Measurements from ENCODE around the gene TNS4.

- TF ChIP-seq ZFP36 (IDR thresholded peaks at IDR 0.05; ENCODE audit: borderline replicate concordance, partially characterized antibody) (no peak), CTCF (IDR thresholded peaks at IDR 0.05) (no peak), USF2 (IDR thresholded peaks at IDR 0.05) (no peak), POLR2A (IDR thresholded peaks at IDR 0.05; ENCODE audit: low read length) (no peak)
Measured at GRCh38 chr17:40532520-40533253, 31.3 kb upstream of the TNS4 start.
